GM10266 (cell line): ENCODE results near the gene SMPD3.
A peak's percentile ranks its signal among the peaks of the same experiment; 100 is the strongest.

Experiments
- DNase-seq: peaks from one replicate; pipeline ENCODE4 v3.0.0; 2012; ENCODE audit errors: extremely low spot score
- TF ChIP-seq, protein P1 (sequence below): IDR thresholded peaks from 2 replicates; pipeline ENCODE4 v1.5.1; 2012; ENCODE audit warnings: mild to moderate bottlenecking, low read depth; ENCODE audit not compliant: control insufficient read depth, insufficient read depth; ENCODE audit errors: missing control alignments

The SMPD3 gene

DNA sequence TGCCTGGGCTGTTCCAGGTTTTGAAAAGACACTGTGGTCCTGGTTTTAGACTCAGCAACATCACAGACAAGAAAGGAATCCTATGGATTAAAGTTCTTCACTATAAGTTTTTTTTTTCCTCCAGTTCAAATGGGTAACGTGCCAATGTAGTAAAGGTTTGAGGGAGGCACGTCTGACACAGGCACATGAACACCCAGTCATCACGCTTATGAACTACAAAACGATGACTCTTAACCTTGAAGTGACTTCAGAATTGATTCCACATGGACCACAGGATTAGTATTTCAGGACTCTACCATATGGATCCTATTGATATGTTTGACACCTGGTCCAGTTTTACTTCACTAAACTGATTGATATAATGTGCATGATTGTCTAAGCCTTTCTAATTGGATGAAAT lies 135.2 kb downstream of the SMPD3 start:
- TF ChIP-seq, protein P1, sequence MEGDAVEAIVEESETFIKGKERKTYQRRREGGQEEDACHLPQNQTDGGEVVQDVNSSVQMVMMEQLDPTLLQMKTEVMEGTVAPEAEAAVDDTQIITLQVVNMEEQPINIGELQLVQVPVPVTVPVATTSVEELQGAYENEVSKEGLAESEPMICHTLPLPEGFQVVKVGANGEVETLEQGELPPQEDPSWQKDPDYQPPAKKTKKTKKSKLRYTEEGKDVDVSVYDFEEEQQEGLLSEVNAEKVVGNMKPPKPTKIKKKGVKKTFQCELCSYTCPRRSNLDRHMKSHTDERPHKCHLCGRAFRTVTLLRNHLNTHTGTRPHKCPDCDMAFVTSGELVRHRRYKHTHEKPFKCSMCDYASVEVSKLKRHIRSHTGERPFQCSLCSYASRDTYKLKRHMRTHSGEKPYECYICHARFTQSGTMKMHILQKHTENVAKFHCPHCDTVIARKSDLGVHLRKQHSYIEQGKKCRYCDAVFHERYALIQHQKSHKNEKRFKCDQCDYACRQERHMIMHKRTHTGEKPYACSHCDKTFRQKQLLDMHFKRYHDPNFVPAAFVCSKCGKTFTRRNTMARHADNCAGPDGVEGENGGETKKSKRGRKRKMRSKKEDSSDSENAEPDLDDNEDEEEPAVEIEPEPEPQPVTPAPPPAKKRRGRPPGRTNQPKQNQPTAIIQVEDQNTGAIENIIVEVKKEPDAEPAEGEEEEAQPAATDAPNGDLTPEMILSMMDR: no peak
- DNase-seq: no peak

DNA sequence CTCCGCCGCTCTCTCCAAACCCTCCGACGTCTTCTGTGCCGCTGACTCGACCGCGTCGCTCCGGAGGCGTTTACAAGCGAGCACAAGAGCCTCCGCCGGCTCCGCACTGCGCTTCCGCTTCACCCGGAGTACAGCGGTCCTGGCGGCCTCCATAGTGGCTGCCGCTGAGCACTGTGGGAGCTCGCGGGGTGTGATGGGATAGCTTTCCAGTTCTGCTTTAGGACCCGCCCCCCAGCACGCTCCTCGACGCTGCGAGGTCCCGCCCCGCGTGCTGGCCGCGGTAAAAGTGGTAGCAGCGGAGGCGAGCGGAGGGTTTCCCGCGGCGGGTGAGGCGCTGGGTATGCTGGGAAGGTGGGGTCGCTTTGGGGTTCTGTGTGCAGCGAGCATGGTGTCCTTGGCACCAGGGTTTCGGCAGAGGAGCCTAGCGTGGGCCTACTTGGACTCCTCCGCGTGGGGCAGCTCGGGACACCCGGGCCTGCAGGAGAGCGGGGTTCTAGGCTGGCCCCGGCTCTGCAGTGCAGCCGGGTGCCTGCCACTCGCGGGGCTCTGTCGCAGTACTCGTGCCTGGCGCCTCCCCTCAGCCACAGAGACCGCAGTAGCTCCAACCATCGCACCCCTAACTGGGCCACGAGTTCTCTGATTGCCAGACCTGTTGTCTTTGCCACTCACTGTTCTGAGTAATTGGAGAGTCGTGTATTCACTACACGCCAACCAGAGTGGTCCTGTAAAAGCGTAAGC lies 137.4 kb downstream of the SMPD3 start, which contains the start of the genes PRMT7 and SLC7A6OS:
Gene PRMT7, plus strand, starts transcription at position 246 of the 738 bp plus-strand sequence. CDS start 4,961 bp downstream, outside the sequence.
Gene SLC7A6OS, minus strand, starts transcription at position 173 of the 738 bp plus-strand sequence. Its CDS starts 20 bp downstream, at position 153.
- DNase-seq: peak; percentile 93
- TF ChIP-seq, protein P1: no peak

DNA sequence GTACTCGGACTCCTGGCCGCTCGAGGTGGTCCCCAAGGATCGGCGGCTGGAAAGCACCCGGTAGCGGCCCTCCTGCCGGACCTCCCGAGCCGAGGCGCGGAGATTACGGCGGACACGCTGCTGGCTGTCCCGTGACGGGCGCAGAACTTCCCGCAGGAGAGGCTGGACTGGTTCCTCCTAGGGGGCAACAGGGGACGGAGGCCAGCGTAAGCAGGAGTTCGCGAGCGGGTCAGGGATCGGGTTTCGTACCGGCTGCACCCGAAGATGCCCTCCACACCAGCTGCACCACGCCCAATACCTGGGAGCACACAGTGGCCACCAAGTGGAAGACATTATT lies 137.9 kb downstream of the SMPD3 start:
- no peak for DNase-seq
- TF ChIP-seq, protein P1: no peak

DNA sequence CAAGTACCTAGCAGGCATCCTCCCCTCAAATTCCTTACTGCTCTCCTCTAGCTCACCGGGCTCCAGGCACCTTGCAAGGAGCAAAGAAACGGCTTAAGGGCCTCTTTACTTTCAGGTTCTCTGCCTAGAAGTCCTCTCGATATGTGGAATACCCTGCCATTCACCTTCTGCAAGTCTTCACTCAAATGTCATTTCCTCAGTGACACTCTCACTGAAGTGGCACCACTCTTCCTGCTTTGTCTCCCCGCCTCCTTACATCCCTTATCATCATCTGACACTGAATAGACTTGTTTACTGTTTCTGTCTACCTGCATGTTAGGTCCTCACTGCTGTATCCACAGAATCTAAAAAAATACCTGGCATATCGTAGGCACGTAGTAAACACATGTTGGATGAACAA lies 138.5 kb downstream of the SMPD3 start:
- no peak for DNase-seq
- TF ChIP-seq, protein P1: no peak
